Gastrocnemius medialis (tissue), 4 donors: ENCODE results near the gene UBIAD1. TPM values are rescaled to one million over a fixed set of nuclear protein-coding genes. Genes with fewer than 3 reads are reported as not detected.

ENCODE experiments used
- ATAC-seq, 2 donors: fragments of 150-250 bp; one replicate each; pipeline ENCODE4 v1.9.1; 2016
- DNase-seq, 2 donors: peaks; one replicate each; pipeline ENCODE4 v3.0.0-alpha.2; 2019
- H3K27ac ChIP-seq, 4 donors: fragments of 200-600 bp; sonication (generic); 1 replicate in 1 of 4; 2 replicates in 3 of 4; pipeline ENCODE4 v1.5.1; 2016 to 2018; ENCODE audit warnings: mild to moderate bottlenecking in 2 of 4, moderate library complexity in 1 of 4
- H3K27me3 ChIP-seq, 3 donors: fragments of 200-600 bp; sonication (generic) in 2 of 3; 1 replicate in 1 of 3; 2 replicates in 2 of 3; pipeline versions ENCODE4 v1.5.1 to v1.6.0; 2016 to 2019; ENCODE audit warnings: mild to moderate bottlenecking in 1 of 3, moderate library complexity in 1 of 3
- H3K36me3 ChIP-seq, 2 donors: fragments of 200-600 bp; sonication (generic) in 1 of 2; one replicate each; pipeline ENCODE4 v1.5.1; 2017 to 2018
- H3K4me1 ChIP-seq, 2 donors: fragments of 200-600 bp; sonication (generic) in 1 of 2; one replicate each; pipeline ENCODE4 v1.5.1; 2016 to 2017; ENCODE audit warnings: mild to moderate bottlenecking in 2 of 2
- H3K4me3 ChIP-seq, 4 donors: fragments of 200-600 bp; sonication (generic) in 3 of 4; 1 replicate in 1 of 4; 2 replicates in 3 of 4; pipeline ENCODE4 v1.5.1; 2016 to 2019; ENCODE audit warnings: mild to moderate bottlenecking in 2 of 4
- H3K9me3 ChIP-seq, 3 donors: fragments of 200-600 bp; sonication (generic) in 2 of 3; 1 replicate in 1 of 3; 2 replicates in 2 of 3; pipeline ENCODE4 v1.5.1; 2016 to 2019
- CTCF ChIP-seq, 5 experiments: fragments of 450-650 bp in 3 of 5; fragments of 200-600 bp in 2 of 5; sonication (generic) in 2 of 5; IDR thresholded peaks in 4 of 5; conservative IDR thresholded peaks in 1 of 5; 1 replicate in 4 of 5; 2 replicates in 1 of 5; pipeline ENCODE4 v1.5.1; 2016 to 2019; ENCODE audit warnings: antibody characterized with exemption in 5 of 5, mild to moderate bottlenecking in 3 of 5, moderate library complexity in 3 of 5
- POLR2A ChIP-seq, 2 donors: fragments of 450-650 bp; IDR thresholded peaks; one replicate each; pipeline ENCODE4 v1.6.1; 2017; ENCODE audit warnings: antibody characterized with exemption in 2 of 2, mild to moderate bottlenecking in 2 of 2, moderate library complexity in 2 of 2
- in situ Hi-C, 4 donors: fragments of 200-750 bp; cut with MboI; loops; one replicate each; pipeline versions ENCODE4 v1.15.0 to v1.8.0; 2017; ENCODE audit warnings: low sequenced_read_pairs in 4 of 4
- intact Hi-C: fragments of 100-400 bp; cut with DNase I; formaldehyde crosslinking; loops from one replicate; pipeline ENCODE4 v1.15.1; 2023; ENCODE audit warnings: low total_unique reads
- total RNA-seq, 4 donors: library from RNA; depleted of rRNA; stranded (reverse); fragments of >200 nt; gene quantifications; one replicate each; pipeline versions ENCODE4 v1.1.0 to v1.2.3, GENCODE V29; 2016

Gene UBIAD1
- total RNA-seq, 4 donors from 2014 or later = 15.1 to 24.5 (median 20.2) TPM

GRCh38 chr1:11337580-11338073, 64.6 kb downstream of the UBIAD1 start:
- intact Hi-C loops (loop anchor here (1.0 to 5.0 kb wide), 3 partner anchors 27 to 305 kb away; no protein-coding TSS in a partner anchor), in situ Hi-C loops (loop anchor here in 1 of 4 donors (25.0 kb wide), 1 partner anchor 300 kb away; no protein-coding TSS in a partner anchor)
- Histone ChIP-seq H3K36me3 (no peaks in the 10 kb centered on the region), H3K4me3 (no peak overlapping the region), H3K4me1 (peaks cover 12 to 33% of the 10 kb centered on the region in 2 donors), H3K9me3 (no peaks in the 10 kb centered on the region), H3K27ac (no peak overlapping the region), H3K27me3 (no peaks in the 10 kb centered on the region)
- peak; percentile 57 to 80 (median 67) for TF ChIP-seq CTCF (IDR thresholded peaks at IDR 0.05 in 4 of 5, conservative IDR thresholded peaks at IDR 0.05 in 1 of 5)
- no peak for TF ChIP-seq POLR2A (IDR thresholded peaks at IDR 0.05)
- DNase-seq = peak in 1 of 2 donors; percentile 42
- no peak for ATAC-seq

Other genes starting within 250 kb of the UBIAD1 start
- gene MASP2, start 226.0 kb upstream of the UBIAD1 start, total RNA-seq = under 1 TPM in 1 of 4 donors, not detected in 3; 0.16 TPM
- gene SRM, start 213.2 kb upstream of the UBIAD1 start, total RNA-seq = 10 to 100 TPM; 32.1 to 80.3 (median 48.3) TPM
- 10 to 100 TPM; 26.5 to 44.4 (median 40.3) TPM for gene EXOSC10, start 173.3 kb upstream of the UBIAD1 start, total RNA-seq
- 10 to 100 TPM in 1 of 4 donors, 1 to 10 TPM in 2, under 1 TPM in 1; 0.56 to 30.7 (median 3.3) TPM for gene ANGPTL7, start 83.8 kb upstream of the UBIAD1 start, total RNA-seq
- 10 to 100 TPM; 40.7 to 66.3 (median 52.9) TPM for gene MTOR, start 10.6 kb upstream of the UBIAD1 start, total RNA-seq
- not detected for gene DISP3, start 206.0 kb downstream of the UBIAD1 start, total RNA-seq